GM12875 (cell line): ENCODE data around the gene ZNF521.

Experiments used
- H3K4me3 ChIP-seq: one replicate; pipeline ENCODE4 v1.5.1; 2011; ENCODE audit warnings: low read depth, low read length, control low read depth
- TF ChIP-seq, protein P1 (sequence below): IDR thresholded peaks from 2 replicates; pipeline ENCODE4 v1.5.1; 2011; ENCODE audit warnings: low read depth, mild to moderate bottlenecking, control low read depth, inconsistent platforms, low read length, moderate library complexity, borderline replicate concordance; ENCODE audit not compliant: insufficient read depth

Gene ZNF521

DNA sequence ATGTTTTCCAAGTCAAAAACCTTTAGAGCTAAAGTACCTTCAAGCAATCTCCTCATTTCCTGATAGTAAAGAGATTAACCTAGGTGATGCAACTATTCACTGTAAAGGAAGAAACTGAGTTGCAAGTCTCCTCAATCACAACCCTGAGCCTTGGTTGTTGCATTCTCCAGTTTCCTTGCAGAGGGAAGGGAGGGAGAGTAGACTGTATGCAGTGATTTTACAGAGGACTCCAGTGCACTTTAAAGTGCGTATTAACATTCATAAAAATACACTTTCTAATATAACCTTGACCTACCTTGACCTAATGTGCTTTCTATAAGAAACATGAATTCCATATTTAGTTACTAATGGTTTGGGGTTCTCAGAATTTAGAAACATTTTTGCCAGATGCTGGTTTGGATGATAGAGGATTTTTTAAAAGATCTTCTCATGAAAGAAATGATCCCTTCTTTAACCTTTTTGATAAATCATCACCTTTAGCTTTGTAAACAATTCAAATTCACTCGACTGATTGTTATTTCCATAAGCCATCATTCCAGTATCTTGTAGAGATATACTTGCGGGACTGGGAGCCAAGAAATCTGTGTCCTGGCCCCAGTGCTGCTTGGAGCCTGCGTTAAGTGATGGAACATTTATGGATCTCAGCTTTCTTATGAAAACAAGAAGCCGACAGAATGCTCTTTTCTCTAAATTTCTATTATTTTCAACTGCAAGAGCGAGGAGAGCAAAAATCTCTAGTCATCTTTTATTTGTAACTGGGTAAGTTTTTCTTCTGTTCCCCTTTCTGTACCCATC is 228.3 kb downstream of the ZNF521 start:
- H3K4me3 ChIP-seq = no peak overlapping the region
- TF ChIP-seq, protein P1, sequence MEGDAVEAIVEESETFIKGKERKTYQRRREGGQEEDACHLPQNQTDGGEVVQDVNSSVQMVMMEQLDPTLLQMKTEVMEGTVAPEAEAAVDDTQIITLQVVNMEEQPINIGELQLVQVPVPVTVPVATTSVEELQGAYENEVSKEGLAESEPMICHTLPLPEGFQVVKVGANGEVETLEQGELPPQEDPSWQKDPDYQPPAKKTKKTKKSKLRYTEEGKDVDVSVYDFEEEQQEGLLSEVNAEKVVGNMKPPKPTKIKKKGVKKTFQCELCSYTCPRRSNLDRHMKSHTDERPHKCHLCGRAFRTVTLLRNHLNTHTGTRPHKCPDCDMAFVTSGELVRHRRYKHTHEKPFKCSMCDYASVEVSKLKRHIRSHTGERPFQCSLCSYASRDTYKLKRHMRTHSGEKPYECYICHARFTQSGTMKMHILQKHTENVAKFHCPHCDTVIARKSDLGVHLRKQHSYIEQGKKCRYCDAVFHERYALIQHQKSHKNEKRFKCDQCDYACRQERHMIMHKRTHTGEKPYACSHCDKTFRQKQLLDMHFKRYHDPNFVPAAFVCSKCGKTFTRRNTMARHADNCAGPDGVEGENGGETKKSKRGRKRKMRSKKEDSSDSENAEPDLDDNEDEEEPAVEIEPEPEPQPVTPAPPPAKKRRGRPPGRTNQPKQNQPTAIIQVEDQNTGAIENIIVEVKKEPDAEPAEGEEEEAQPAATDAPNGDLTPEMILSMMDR = no peak

DNA sequence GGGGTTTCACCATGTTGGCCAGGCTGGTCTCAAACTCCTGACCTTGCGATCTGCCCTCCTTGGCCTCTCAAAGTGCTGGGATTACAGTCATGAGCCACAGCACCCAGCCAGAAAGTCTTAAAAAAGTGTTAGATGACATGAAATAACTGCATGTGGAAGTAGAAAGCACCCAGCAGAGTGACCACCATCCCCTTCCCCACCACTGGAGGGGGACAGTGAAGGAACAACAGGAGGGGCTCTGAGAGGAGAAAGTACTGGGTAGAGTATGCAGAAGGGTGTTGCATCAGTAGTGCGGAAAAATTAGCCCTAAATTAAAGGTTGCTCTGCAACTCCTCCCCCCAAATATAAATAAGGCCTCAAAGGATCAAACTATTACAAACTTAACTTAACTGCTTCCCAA is 230.5 kb downstream of the ZNF521 start:
- no peak overlapping the region for H3K4me3 ChIP-seq
- TF ChIP-seq, protein P1 = no peak

DNA sequence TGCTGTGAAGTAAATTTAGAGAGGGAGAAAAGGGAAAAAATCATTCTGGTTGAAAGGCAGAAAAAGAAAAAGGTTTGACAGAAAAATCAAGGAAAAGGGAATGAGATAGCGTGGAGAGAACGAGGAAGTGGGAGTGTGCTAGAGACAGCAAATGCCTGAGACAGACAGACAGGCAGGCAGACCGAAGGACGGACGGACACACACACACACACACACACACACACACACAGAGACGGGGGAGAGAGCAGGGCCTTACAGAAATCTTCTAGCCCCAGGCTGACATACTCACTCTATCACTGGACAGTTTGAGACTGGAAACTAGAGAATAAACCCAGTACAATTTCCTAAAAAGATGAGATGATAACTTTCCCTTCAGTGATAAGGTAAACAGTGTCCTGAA is 238.4 kb downstream of the ZNF521 start:
- no peak overlapping the region for H3K4me3 ChIP-seq
- TF ChIP-seq, protein P1 = no peak

DNA sequence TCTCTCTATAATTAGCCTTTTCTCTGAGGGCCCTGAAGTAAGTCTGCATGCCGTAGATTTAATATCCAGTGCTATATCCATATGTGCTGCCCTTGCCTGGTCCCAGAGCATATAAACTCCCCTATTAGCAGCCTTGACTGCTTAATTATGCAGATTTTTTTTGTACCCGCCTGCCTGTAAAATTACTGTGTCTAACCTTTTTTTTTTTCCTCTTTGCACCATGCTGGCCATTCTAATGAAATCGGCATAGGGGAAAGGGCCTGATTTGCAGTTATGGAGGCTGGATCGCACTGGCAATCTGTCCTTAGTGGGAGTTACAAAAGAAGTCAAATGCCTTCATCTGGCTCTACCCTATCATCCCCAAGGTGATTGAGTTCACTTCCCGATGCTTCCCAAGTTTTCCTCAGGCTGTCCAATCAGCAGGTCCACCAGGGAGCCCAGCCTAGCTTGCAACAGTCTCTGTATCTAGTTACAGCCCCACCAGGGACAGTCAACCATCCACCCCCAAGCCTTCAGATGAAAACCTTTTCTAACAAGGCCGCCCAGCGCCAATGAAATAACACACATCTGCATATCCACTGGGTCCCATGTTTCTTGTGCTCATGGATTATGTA is 239.0 kb downstream of the ZNF521 start:
- TF ChIP-seq, protein P1 = no peak
- H3K4me3 ChIP-seq = no peak overlapping the region

DNA sequence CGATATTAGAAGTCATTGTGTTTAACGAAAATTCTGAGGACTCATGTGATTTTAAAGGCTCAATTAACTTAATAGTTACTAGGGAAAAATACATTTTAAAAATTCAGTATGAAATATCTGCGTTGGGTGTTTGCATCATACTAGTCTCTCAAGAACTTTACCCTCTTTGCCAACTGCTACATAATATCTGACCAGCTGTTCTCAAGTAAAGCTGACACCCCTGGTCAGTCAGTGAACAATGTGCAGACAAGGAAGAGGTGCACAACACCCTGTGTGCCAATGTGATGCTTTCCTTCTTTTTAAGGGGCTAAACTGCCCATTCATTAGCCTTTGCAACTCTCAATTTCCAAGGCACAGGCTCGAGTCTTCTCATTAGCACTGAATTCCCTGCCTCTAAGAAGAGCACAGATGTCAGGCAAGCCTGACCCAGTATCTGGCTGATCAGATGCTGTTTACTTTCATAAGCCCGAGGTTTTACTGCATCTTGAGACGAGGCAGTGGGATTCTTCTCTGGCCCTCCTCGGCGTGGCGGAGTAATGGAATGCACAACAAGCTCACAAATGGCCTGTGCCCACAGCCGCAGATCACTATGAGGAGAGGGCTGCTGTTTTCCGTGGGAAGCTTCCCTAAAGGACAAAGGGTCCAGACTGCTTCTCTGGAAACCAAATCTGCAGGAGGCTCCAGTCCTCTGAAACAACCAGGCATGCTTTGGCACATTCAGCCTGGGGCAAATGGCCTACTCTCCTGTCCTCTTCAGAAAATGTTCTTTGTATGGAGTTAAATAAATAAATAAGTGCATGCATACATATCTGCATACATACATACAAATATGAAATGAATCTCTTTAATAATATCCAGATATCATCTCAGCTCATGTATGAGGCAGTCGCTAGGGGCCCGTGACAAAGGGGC is 240.3 kb downstream of the ZNF521 start:
- no peak overlapping the region for H3K4me3 ChIP-seq
- TF ChIP-seq, protein P1 = no peak

DNA sequence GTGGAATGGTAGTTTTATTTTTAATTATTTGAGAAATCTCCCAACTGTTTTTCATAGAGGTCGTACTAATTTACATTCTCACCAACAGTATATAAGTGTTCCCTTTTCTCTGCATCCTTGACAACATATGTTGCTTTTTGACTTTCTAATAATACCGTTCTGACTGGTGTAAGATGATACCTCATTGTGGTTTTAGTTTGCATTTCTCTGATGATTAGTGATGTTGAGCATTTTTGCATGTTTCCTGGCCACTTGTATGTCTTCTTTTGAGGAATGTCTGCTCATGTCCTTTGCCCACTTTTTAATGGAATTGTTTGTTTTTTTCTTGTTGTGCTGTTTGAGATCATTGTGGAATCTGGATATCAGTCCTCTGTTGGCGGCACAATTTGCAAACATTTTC is 242.5 kb downstream of the ZNF521 start:
- TF ChIP-seq, protein P1 = no peak
- no peak overlapping the region for H3K4me3 ChIP-seq
